Measurements from ENCODE around the gene P4HA3.
"Not testable (repeated sequence)": the region's sequence is repeated elsewhere in the genome, so short reads cannot be mapped to it uniquely, and the experiment has no call there.

P4HA3 gene

DNA sequence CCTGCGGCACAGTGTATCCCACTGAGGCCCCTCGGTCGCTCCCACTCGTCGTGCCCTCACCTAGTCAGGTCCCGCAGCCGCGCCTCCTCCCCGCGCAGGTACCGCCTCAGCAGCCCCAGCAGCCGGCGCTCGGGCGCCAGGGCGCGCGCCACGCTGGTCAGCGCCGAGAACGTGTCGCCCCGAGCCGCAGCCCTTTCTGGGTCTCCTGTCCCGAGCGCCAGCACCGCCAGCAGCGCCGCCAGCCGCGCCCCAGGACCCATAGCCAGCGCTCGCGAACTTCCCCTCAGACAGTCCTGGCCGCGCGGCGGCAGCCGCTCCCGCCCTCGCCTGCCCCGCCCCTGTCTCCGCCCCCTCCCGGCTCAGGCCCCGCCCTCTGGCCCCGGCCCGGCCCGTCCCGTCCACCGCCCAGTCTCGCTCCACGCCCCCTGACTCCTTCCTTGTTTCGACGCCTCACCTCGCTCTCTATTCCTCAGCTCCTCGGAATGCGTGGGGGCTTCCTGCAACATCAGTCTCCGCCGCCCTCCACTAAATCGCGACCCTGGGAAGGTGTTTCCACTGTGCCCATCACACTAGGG, at the start of gene P4HA3:
Gene P4HA3 (minus strand): TSS at position 289 of the 575 bp plus-strand sequence. CDS start 29 bp downstream, at position 260.
- Mint-ChIP-seq H3K4me3 (peak within 1 kb of the TSS; percentile 56), H3K27ac (no peak within 1 kb of the TSS), H3K27me3 (peaks cover 48% of the 10 kb centered on the region), H3K4me1 (peaks cover 8% of the 10 kb centered on the region), H3K9me3 (peaks cover 4% of the 10 kb centered on the region), H3K36me3 (no peaks in the 10 kb centered on the region)
- CTCF ChIA-PET, result interaction anchor here (0.6 to 1.6 kb wide), 2 partner anchors 10 to 56 kb away, joined by 3 to 4 read pairs; no protein-coding TSS in a partner anchor
- peak; percentile 68 for DNase-seq

- DNase-seq, result no peak
- Mint-ChIP-seq H3K4me1 (no peaks in the 10 kb centered on the region), H3K36me3 (peaks cover 36% of the 10 kb centered on the region), H3K27ac (no peak overlapping the region), H3K9me3 (no peaks in the 10 kb centered on the region), H3K27me3 (no peaks in the 10 kb centered on the region), H3K4me3 (no peak overlapping the region)
- CTCF ChIA-PET, result no interaction called here
These were observed 46.0 kb upstream of the P4HA3 start for GRCh38 chr11:74357449-74357848.

- Mint-ChIP-seq H3K36me3 (peaks cover 22% of the 10 kb centered on the region), H3K27me3 (no peaks in the 10 kb centered on the region), H3K27ac (no peak overlapping the region), H3K9me3 (no peaks in the 10 kb centered on the region), H3K4me1 (no peaks in the 10 kb centered on the region), H3K4me3 (no peak overlapping the region)
- CTCF ChIA-PET, result no interaction called here
- DNase-seq, result no peak
These were observed 44.2 kb upstream of the P4HA3 start for GRCh38 chr11:74355626-74356025.

DNA sequence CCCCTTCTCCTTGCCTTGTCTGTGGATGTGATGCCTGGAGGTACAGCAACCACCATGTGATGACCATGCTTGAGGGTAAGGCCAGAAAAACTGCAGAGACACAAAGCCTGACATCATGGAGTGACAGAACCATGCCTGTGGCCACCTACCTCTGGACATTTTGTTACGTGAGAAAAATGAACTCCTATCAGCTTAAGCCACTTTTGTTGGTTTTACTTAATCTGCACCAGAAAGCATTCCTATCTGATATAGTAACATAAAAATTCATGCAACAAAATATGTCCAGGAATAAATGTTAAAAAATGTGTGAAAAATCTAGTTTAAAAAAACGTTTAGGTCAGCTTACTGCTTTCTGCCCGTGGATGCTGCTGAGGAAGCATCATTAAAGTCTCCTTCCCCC, 42.6 kb upstream of the P4HA3 start:
- Mint-ChIP-seq H3K27me3 (no peaks in the 10 kb centered on the region), H3K9me3 (no peaks in the 10 kb centered on the region), H3K4me3 (no peak overlapping the region), H3K36me3 (peaks cover 12% of the 10 kb centered on the region), H3K27ac (no peak overlapping the region), H3K4me1 (no peaks in the 10 kb centered on the region)
- no peak for DNase-seq
- CTCF ChIA-PET, result interaction anchor here (1.4 kb wide), 1 partner anchor 98 kb away, joined by 3 read pairs; no protein-coding TSS in a partner anchor

GRCh38 chr11:74347381-74347780, 35.9 kb upstream of the P4HA3 start:
- Mint-ChIP-seq H3K27ac (no peak overlapping the region), H3K9me3 (no peaks in the 10 kb centered on the region), H3K4me3 (no peak overlapping the region), H3K36me3 (peaks cover 16% of the 10 kb centered on the region), H3K27me3 (no peaks in the 10 kb centered on the region), H3K4me1 (no peaks in the 10 kb centered on the region)
- CTCF ChIA-PET, result no interaction called here
- DNase-seq, result no peak

GRCh38 chr11:74345420-74345819, 34.0 kb upstream of the P4HA3 start:
- Mint-ChIP-seq H3K27ac (no peak overlapping the region), H3K27me3 (no peaks in the 10 kb centered on the region), H3K4me1 (no peaks in the 10 kb centered on the region), H3K4me3 (no peak overlapping the region), H3K9me3 (no peaks in the 10 kb centered on the region), H3K36me3 (peaks cover 23% of the 10 kb centered on the region)
- DNase-seq, result no peak
- CTCF ChIA-PET, result no interaction called here

DNA sequence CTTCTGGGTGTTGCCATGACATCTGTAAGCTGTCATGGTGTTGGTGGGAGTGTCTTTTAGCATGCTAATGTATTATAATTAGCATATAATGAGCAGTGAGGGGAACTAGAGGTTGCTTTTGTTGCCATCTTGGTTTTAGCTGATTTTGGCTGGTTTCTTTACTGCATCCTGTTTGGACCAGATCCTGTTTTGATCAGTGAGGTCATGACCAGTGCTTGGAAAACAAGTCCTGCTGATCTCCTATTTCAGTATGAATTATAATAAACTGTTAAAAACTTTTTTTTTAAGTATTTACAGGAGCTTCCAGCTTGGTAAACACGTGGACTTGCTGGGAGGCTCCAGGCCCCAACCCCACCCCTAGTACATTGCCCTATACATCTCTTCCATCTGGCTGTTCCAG, 30.5 kb upstream of the P4HA3 start:
- CTCF ChIA-PET, result no interaction called here

GRCh38 chr11:74339619-74340018, 28.2 kb upstream of the P4HA3 start:
- Mint-ChIP-seq H3K27me3 (no peaks in the 10 kb centered on the region), H3K27ac (no peak overlapping the region), H3K9me3 (no peaks in the 10 kb centered on the region), H3K4me3 (no peak overlapping the region), H3K36me3 (peaks cover 27% of the 10 kb centered on the region), H3K4me1 (no peaks in the 10 kb centered on the region)
- CTCF ChIA-PET, result no interaction called here
- no peak for DNase-seq

More for the DNA sequence above, 30.5 kb upstream of the P4HA3 start:
- H3K4me1 Mint-ChIP-seq, result no peaks in the 10 kb centered on the region
- peaks cover 32% of the 10 kb centered on the region for H3K36me3 Mint-ChIP-seq
- no peak overlapping the region for H3K4me3 Mint-ChIP-seq
- no peaks in the 10 kb centered on the region for H3K27me3 Mint-ChIP-seq
- H3K9me3 Mint-ChIP-seq, result no peaks in the 10 kb centered on the region
- no peak overlapping the region for H3K27ac Mint-ChIP-seq
- no peak for DNase-seq

- Mint-ChIP-seq H3K27ac (no peak overlapping the region), H3K4me1 (no peaks in the 10 kb centered on the region), H3K36me3 (peaks cover 22% of the 10 kb centered on the region), H3K27me3 (no peaks in the 10 kb centered on the region), H3K9me3 (no peaks in the 10 kb centered on the region), H3K4me3 (no peak overlapping the region)
- CTCF ChIA-PET, result no interaction called here
- DNase-seq, result no peak
These were observed 27.5 kb upstream of the P4HA3 start for GRCh38 chr11:74338963-74339362.

- no peak overlapping the region for H3K4me3 Mint-ChIP-seq
- CTCF ChIA-PET, result interaction anchor here (1.0 kb wide), 1 partner anchor 78 kb away, joined by 3 read pairs; no protein-coding TSS in a partner anchor
- no peak for DNase-seq
- no peaks in the 10 kb centered on the region for H3K4me1 Mint-ChIP-seq
- peaks cover 7% of the 10 kb centered on the region for H3K36me3 Mint-ChIP-seq
- no peaks in the 10 kb centered on the region for H3K27me3 Mint-ChIP-seq
- no peak overlapping the region for H3K27ac Mint-ChIP-seq
- H3K9me3 Mint-ChIP-seq, result no peaks in the 10 kb centered on the region
These were observed 21.8 kb upstream of the P4HA3 start for GRCh38 chr11:74333193-74333592.

GRCh38 chr11:74332291-74332690, 20.9 kb upstream of the P4HA3 start:
- CTCF ChIA-PET, result no interaction called here
- no peaks in the 10 kb centered on the region for H3K9me3 Mint-ChIP-seq
- H3K36me3 Mint-ChIP-seq, result peaks cover 3% of the 10 kb centered on the region
- H3K4me1 Mint-ChIP-seq, result no peaks in the 10 kb centered on the region
- H3K27ac Mint-ChIP-seq, result no peak overlapping the region
- no peaks in the 10 kb centered on the region for H3K27me3 Mint-ChIP-seq
- DNase-seq, result no peak
- no peak overlapping the region for H3K4me3 Mint-ChIP-seq

- H3K36me3 Mint-ChIP-seq, CTCF ChIA-PET, H3K27me3 Mint-ChIP-seq, H3K4me3 Mint-ChIP-seq, H3K9me3 Mint-ChIP-seq, H3K27ac Mint-ChIP-seq, DNase-seq, H3K4me1 Mint-ChIP-seq: not testable (repeated sequence)
These were observed 19.6 kb upstream of the P4HA3 start for GRCh38 chr11:74331000-74331399.

DNA sequence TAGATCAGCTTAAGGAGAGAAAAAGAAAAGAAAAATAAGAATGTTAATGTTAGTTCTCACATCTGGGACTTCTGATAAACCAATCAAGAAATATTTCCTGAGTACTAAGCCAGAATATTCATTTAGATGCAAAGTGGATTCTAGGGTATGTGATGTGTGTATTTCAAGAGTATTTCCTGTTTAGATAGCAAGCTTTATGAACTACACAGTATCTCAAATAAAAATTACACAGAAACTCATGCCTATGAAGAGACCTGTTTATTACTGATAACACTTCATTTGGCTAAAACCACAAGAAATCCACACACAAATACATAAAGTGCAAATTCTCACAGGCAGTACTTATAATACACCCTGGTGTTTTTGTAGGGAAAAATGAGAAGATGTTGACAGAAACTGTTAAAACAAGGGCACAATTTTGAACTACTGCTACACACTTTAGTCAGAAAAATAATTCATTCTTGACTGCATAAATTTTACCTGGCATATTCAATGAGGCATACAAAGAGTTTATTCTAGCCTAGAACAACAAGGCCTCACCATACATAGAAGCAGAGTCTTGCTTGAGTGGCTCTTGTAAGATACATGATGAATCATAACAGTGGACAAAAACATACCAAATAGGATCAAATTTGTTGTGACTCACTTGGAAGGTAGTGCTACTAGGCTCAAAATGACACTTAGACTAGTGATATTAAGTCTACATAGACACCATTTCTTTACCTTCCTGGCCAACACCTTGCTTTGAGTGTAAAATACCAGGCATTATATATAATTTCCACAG, 18.8 kb upstream of the P4HA3 start:
- DNase-seq, result no peak
- H3K9me3 Mint-ChIP-seq, result no peaks in the 10 kb centered on the region
- H3K27ac Mint-ChIP-seq, result no peak overlapping the region
- no peak overlapping the region for H3K4me3 Mint-ChIP-seq
- no peaks in the 10 kb centered on the region for H3K36me3 Mint-ChIP-seq
- H3K4me1 Mint-ChIP-seq, result no peaks in the 10 kb centered on the region
- CTCF ChIA-PET, result interaction anchor here (0.7 to 1.3 kb wide), 3 partner anchors 9 to 75 kb away, joined by 3 to 4 read pairs (median 3); no protein-coding TSS in a partner anchor
- peaks cover 4% of the 10 kb centered on the region for H3K27me3 Mint-ChIP-seq

- no peaks in the 10 kb centered on the region for H3K9me3 Mint-ChIP-seq
- DNase-seq, result no peak
- no peaks in the 10 kb centered on the region for H3K36me3 Mint-ChIP-seq
- H3K27ac Mint-ChIP-seq, result no peak overlapping the region
- peaks cover 12% of the 10 kb centered on the region for H3K27me3 Mint-ChIP-seq
- no peaks in the 10 kb centered on the region for H3K4me1 Mint-ChIP-seq
- no peak overlapping the region for H3K4me3 Mint-ChIP-seq
- CTCF ChIA-PET, result interaction anchor here (2.1 kb wide), 1 partner anchor 72 kb away, joined by 8 read pairs; no protein-coding TSS in a partner anchor
These were observed 15.6 kb upstream of the P4HA3 start for GRCh38 chr11:74327076-74327475.

DNA sequence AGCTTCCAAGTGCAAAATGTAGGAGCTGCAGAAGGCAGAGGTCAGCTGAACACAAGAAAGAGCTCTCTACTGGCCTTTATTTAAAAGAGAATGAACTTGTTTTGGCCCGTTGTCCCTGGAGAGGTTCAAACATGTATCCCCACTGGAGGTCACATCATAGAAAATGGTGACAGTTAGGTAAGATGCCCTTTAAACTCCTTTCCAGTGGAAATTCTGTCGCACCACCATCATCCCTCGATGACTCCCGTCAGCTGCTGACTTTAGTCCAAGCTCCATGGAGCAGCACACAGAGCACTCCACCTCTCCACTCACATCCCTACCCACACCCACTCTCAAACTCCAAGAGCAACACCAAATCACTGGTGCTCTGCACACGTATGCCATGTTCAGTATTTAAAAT, 15.2 kb upstream of the P4HA3 start:
- CTCF ChIA-PET, result interaction anchor here (2.1 kb wide), 1 partner anchor 71 kb away, joined by 8 read pairs; no protein-coding TSS in a partner anchor
- DNase-seq, result no peak
- no peaks in the 10 kb centered on the region for H3K9me3 Mint-ChIP-seq
- no peaks in the 10 kb centered on the region for H3K4me1 Mint-ChIP-seq
- H3K36me3 Mint-ChIP-seq, result no peaks in the 10 kb centered on the region
- H3K27ac Mint-ChIP-seq, result no peak overlapping the region
- peaks cover 16% of the 10 kb centered on the region for H3K27me3 Mint-ChIP-seq
- no peak overlapping the region for H3K4me3 Mint-ChIP-seq
